Daoy (cell line): ENCODE measurements around the gene CALM1. TPM values are rescaled to one million over a fixed set of nuclear protein-coding genes. Genes with fewer than 3 reads are reported as not detected.

Source experiments
- DNase-seq: peaks from one replicate; pipeline ENCODE4 v3.0.0-alpha.2; 2015; ENCODE audit warnings: low read depth
- total RNA-seq: library from RNA; depleted of rRNA; stranded (reverse); fragments of >200 nt; shearing (Covaris generic); gene quantifications from 2 replicates; pipeline ENCODE4 v1.2.3, GENCODE V29; 2014

The CALM1 gene
- total RNA-seq, 1 experiment from 2014 or later: 318 TPM

GRCh38 chr14:90442388-90442787 lies 45.6 kb downstream of the CALM1 start:
- no peak for DNase-seq

DNA sequence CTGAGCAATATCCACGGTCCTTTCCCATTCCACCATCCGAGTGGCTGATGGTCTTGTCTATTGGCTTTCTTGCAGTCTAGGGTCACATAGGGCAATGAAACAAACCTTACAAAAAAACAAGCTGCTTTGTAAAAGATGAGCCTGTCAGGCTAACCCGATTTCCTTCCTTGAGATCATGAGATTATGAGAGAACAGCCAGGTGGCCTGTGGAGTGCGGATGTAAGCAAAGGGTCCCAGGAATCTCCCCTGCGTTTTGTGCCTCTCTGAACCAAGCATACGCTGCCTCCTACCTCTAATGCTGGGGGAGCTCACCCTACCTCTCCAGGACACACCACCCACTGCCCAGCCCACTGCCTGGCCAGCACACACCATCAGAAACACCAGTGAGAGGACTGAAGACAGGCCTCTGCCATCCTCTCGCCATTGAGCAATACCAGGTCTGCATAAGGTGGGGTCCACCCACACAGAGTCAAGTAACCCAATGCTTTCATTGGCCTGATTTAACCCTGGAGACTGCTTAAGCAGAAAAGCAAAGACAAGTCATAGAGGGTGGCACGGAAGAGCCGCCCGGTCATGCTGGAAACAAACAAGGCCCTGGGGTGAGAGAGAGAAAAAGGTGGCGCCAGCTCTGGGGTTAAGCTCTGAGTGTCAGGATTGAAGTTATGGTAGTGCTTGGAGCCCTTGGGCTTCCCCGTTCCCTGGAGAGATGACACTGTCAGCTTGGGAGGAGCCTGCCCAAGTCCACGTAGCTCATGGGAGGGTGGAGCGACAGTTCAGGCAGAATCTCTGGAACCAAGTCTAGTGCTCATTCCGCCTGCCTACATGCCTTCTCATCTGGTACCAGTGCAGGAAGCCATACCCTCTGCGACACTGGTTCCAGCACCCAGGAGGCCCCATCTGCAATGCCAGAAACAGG lies 46.6 kb downstream of the CALM1 start:
- no peak for DNase-seq

DNA sequence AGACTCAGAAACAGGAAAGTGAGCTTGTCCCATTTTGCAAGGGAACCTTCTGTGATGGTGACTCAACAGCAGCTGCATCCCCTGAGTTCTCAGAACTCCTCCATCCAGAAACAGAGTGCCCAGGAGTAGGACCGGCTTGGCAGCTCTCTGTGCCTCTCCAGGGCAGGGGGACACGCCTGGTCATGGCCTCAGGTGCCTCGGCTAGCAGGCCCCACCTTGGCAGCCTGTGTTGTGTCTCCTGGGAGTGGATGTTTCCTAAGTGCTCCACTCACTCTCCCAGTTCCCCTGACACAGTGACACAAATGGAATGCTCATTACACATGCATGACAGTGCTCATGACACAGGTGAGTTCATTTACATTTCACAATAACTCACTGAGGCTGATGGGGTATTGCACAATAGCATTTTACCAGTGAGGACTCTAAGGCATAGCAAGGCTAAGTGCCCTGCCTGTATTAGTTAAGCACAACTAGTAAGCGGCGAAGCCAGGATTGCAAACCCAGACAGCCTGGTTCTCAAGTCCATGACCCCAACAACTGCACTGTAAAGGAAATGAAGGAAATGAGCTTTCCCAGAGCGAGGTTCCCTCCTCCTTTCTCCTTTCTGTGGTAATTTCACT lies 47.4 kb downstream of the CALM1 start:
- DNase-seq: no peak

- no peak for DNase-seq
Measured at GRCh38 chr14:90445011-90445410, 48.2 kb downstream of the CALM1 start.

- DNase-seq: no peak
Measured at GRCh38 chr14:90446405-90446804, 49.6 kb downstream of the CALM1 start.

GRCh38 chr14:90447720-90448497 lies 51.1 kb downstream of the CALM1 start:
- no peak for DNase-seq

DNA sequence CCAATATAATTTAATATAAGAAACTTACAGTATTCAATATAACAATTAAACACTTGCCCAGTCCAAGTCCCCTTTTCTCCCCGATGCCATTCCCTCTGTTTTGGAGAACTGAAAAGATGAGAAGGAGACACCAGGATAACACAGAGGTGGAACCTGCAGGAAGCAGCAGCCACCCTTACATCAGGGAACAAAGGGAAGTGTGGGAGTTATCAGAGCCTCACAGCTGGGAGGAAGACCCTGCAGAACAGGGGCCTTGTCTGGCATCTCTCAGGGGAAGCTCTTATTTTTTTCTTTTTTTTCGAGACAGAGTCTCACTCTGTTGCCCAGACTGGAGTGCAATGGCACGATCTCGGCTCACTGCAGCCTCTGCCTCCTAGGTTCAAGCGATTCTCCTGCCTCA lies 52.6 kb downstream of the CALM1 start:
- DNase-seq: no peak

GRCh38 chr14:90450151-90450550 lies 53.3 kb downstream of the CALM1 start:
- no peak for DNase-seq

- DNase-seq: no peak
Measured at GRCh38 chr14:90450667-90451066, 53.8 kb downstream of the CALM1 start.

DNA sequence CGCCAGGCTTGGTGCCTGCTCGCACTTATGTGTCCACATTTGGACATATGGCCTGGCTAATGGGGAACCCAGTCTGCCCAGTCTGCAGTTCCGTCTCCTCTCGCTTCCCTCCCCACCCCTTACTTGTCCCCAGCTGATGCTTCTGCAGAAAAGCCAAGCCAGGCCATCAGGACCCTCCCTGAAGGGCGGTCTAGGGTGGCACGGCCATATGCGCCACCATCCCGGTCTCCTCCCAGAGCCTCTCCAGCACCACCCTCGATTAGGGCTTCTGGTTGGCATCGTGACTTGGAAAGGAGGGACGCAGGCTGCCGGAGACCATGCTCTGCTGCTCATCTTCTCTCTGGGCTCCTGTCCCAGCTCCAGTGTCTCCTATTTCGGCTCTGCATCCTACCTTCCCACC lies 54.6 kb downstream of the CALM1 start:
- no peak for DNase-seq

DNA sequence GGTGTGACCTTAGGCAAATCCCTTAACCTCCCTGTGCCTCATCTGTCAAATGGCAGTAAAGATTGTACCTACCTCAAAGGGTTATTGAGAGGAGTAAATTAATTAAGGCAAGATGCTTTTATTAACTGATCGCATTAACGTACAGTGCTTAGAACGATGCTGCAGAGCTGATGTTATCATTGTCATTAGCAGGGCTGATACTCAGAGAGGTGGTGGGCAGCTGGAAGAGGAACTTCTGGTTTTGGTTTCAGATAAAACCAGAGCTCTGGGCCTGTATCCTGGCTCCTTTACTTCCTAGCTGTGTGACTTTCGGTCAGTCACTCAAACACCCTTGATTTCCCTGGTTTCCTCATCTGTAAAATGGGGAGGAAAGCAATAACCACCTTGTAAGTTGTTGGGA lies 55.1 kb downstream of the CALM1 start:
- DNase-seq: no peak

DNA sequence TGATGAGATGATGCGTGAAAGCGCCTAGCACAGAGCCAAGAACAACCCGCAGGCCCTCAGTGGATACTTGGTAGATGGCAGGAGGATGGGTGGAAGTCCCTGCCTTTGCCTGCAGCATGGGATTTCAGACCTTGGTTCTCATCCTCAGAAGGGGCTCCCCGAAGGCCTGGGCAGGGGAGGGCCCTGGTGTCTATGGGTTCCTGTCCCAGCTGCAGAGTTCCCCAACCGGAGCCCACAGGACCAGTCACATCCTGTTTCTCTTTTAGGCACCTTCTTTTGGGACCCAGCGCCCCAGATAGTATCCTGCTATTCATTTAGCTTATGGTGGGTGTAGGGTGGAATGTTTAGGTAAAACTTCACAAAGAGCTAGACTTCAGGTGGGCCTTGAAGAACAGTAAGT lies 55.5 kb downstream of the CALM1 start:
- no peak for DNase-seq

DNA sequence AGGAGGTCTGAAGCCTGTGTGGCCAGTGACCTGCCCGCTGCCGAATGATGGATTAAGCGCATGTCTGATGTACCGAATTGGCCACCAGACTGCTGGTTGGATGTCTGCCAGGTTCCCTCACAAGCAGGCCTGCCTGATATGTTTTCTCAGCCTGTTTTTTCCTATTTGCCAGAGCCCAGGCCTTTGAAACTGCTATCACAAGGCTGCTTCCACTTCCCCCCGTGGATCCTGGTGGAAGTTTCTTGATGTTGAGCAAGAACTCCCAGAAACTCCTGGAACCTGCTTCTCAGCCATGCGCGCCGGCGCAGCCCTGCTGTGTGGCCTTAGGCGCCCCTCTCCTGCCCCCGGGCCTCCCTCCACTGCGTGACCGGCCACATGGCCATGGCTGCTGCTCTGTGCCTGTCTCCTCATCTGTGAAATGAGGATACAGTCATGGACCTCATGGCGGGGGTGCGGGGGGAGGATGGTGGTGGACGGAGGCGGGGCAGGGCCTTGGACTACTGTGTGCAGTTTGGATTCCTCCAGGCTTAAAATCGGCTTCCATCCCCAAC lies 56.6 kb downstream of the CALM1 start:
- no peak for DNase-seq

DNA sequence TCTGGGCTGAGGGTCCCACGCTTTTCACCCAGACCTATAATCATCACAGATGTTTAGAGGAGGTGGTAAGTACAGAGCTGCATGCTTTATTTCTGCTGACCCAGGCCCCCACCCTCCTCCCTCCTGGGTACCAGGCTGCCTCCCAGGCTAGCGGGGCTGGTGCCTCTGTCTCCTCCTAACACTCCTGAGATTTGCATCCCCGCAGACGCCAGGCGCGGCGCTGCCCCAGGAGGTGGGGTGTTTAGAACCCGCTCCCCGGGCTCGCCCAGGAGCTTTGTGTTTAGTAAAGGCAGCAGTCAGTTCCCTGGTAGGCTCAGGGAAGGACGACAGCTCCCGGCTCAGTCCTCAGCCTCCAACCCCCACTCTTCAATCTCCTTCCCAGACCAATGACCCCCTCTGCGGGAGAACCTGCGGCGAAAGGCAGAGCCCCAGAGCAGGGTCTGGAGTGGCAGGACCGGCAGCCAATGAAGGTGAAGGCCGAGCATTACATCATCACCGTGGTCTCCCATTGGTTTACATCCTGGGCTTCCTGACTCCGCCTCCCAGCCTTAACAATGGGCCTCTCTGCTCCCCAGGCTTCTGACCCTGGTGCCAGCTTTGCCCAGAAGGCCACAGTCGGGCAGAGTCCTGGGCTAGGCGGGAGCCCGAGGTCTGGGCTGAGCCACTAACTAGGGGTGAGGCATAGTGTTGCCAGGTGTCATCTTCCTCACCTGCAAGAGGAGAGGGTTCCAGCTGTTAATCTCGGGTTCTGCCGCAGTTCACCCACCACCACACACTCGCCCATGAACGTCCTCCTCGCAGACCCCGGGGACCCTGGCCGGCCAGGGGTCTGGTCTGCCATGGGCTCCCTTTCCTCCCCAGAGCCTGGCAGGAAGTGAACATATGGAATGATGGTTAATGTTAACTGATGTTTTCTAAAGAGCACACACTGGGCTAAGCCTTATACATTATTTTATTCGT lies 57.5 kb downstream of the CALM1 start:
- peak; percentile 83 for DNase-seq

DNA sequence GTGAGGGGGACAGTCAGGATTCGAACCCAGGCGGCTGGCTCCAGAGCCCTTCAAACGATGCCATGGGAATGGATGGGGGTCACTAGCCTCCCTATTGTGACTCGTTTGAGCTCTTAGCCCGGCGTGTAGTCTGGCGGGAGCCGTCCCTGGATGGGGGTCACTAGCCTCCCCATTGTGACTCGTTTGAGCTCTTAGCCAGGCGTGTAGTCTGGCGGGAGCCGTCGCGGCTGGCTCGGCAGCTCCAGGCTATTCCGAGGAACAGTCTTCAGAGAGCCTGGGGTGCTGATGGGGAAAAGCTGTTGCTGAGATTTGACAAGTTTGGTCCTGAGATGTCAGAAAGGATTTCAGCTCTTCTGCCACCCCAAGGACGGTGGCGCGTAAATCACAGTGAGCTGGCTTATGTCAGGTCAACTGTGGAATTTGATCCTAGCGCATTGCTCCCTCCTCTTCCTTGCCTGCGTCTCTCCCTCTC lies 58.3 kb downstream of the CALM1 start:
- DNase-seq: no peak

GRCh38 chr14:90456551-90456950 lies 59.7 kb downstream of the CALM1 start:
- DNase-seq: no peak

GRCh38 chr14:90457186-90457585 lies 60.4 kb downstream of the CALM1 start:
- DNase-seq: no peak
